Astrocyte of the hippocampus (primary cell): ENCODE results near the gene ZNF45.
"Not testable (repeated sequence)": the region's sequence is repeated elsewhere in the genome, so short reads cannot be mapped to it uniquely, and the experiment has no call there.

Source experiments
- DNase-seq: peaks from one replicate; pipeline ENCODE4 v3.0.0; 2011; ENCODE audit warnings: low read depth, low spot score

The ZNF45 gene

DNA sequence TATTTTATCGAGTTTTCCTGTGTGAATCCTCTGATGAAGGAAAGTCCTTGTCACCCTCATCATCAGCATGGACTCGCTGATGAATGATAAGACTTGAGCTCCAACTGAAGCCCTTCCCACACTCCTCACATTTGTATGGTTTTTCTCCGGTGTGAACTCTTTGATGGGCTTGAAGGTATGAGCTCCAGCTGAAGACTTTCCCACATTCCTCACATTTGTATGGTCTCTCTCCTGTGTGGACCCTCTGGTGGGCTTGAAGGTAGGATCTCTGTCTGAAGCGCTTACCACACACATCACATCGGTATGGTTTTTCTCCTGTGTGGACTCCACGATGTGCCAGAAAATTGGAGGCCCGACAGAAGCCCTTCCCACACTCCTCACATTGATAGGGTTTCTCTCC lies 21.7 kb downstream of the ZNF45 start:
- DNase-seq, result no peak

DNA sequence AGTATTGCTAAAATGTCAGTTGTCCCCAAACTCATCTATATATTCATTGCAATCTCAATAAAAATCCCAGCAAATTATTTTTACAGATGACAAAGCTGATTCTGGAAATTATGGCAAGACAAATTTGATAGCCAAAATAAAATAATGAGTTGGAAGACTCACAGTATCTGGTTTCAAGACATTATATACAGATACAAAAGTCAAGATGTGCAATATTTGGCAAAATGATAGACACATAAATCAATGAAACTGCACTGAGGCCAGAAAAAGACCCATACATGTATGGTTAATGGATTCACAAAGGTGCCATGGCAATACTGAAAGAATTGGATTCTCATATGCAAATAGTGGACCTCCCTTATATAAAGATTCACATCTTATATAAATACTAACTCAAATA lies 24.2 kb downstream of the ZNF45 start:
- DNase-seq, result no peak

DNA sequence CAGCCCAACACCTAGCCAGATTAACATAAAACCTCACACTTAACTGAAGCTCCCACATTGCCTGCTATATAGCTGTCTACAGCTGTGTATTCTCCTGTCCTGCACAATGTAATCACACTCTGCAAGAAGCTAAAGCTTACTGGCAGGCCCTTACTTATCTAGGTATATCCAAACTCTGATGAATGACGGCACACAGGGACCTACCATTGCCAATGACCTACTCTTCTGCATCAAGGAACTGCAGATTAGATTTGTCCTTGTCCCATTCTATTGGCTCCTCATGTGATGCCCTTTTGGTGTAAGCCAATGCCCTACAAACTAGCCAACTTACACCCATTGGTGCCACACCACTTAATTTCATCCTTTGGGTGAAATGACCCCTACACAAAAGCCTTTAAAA lies 26.4 kb downstream of the ZNF45 start:
- no peak for DNase-seq

DNA sequence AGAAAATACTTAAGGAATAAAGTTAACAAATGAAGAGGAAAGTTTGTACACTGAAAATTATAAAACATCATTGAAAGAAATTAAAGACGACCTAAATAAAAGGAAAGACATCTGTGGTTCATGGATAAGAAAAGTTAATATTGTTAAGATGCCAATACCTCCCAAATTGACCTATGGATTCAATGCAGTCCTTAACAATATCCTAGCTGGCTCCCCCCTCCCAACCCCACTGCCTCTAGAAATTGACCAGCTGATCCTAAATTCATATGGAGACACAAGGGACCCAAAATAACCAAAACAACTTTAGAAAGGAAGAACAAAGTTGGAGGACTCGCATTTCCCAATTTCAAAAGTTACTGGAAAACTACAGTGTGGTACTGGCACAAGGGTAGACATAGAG lies 28.3 kb downstream of the ZNF45 start:
- DNase-seq, result no peak

DNA sequence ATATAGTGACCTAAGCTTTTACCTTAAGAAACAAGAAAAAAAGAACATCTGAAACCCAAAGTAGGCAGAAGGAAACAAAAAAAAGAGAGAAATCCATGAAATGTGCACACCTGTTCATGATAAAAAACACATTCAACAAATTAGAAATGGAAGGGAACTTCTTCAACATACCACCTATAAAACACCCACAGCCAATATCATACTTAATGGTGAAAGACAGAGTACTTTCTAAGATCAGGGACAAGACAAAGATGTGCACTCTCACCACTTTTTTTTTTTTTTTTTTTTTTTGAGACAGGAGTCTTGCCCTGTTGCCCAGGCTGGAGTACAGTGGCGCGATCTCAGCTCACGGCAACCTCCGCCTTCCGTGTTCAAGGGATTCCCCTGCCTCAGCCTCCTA lies 29.2 kb downstream of the ZNF45 start:
- DNase-seq, result no peak

DNA sequence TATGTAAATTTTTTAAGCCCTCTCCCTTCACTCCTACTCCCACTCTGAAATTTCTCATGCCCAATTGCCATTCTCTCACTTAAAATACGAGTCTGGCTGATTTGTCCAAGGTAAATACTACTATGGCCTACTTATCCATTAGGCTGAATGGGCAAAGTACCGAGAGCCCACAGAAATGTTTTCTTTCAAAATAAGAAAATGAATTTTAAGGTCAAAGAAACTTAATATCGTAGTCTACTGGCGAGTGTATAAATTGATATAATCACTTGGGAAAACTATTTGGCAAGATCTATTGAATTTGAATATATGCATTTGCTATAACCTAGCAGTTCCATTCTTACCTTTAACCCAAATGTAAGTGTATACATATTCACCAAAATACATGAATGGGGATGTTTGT lies 32.7 kb downstream of the ZNF45 start:
- no peak for DNase-seq

DNA sequence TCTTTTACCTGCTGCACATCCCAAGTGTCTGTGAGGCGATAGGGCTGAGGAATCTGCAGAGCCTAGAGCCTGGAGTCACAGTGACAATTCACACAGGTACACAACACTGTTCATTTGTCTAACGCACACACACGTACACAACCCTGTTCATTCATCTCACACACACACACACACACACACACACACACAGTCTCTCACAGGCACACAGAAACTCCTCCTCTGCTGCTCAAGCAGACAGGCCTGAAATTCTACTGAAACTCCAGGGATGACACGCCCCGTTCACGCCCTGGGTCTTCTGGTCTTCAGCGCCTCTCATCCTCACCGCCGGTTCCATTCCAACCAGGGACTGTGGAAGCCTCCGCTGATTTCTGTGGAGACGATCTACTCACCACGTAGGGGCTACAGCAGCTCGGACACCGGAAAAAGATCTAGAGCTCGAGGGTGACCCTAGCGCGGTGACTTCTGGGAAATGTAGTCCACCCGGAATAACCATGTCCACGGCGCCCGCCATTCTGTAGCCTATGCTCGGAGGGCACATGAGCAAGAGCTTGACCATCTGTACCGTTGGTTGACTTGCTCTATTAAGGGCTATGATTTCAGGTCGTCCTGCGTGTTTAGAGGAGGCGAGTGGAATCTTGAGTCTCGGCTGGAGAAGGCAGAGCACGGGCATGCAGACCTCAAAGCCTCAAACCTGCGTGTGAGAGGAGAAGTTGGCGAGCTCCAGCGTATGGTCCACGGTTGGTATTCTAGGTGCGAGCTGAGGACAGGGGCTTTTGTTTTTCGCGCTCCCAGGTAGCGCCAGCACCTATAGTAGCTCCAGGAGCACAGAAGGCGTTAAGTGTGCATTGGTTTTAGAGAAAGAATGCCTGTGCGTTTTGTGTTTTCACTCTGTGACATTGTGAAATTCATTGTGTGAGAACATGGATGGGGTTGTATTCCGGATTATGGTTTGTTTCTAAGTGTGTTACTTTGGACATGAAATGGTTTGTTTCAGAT lies 33.4 kb downstream of the ZNF45 start:
- DNase-seq, result peak; percentile 93

DNA sequence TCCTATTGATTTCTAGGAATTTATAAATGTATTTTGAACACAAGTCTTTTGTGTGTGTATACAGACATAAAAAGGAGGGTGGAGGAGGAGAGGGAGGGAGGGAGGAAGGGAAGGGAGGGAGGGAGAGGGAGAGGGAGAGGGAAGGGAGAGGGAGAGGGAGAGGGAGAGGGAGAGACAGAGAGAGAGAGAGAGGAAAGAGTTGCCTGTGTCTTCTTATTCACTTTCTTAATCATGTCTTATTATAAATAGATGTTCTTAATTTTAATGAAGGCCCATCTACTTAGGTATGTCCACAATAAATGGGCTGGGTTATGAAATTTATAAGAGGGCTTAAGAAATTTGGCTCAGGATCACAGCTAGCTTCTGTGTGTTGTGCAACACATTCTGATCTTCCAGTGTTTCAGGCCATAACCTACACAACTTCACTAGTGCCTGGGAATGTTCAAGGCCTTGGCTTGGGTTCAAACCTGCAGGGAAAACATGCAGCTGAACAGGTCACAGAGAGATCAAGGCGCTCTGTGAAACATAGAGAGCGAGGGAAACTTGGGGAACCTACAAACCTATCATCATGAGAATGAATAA lies 39.3 kb downstream of the ZNF45 start:
- DNase-seq, result no peak

DNA sequence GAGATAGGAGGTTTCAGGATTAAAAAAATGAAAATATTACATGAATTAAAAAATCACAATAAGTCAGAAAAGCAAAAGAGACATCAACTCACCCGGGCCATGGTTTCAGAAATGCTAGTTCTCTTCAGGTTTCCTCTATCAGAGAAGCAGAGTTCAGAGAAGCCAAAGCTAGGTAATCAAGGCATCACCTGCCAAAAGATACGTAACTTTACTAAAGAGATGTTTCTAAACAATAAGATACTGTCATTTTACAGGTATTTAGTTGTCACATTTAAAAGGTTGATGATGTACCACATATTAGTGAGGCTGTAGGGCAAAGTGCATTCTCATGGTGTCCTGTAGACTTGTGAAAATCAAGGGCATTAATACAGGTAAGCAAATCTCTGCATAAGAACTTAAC lies 51.2 kb downstream of the ZNF45 start, which contains the start of gene ZNF404:
Gene ZNF404 (minus strand): TSS at position 101 of the 400 bp plus-strand sequence.
- no peak for DNase-seq

DNA sequence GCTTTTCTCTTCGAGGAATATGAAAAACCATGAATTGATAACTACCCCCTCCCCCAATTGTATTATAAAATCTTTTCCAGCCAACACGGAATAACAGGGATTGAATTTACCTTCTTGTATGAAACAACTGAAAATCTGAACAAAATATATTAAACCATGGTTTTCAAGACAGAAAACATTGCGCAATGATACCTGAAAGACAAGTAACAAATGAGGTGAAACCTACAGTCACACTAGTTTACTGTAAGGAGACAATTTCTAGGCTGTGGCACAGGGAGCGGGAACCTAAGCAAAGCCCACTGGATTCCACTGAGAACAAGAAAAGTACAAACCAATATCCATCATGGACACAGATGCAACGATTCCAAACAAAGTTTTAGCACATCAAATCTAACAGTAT lies 54.6 kb downstream of the ZNF45 start:
- no peak for DNase-seq

DNA sequence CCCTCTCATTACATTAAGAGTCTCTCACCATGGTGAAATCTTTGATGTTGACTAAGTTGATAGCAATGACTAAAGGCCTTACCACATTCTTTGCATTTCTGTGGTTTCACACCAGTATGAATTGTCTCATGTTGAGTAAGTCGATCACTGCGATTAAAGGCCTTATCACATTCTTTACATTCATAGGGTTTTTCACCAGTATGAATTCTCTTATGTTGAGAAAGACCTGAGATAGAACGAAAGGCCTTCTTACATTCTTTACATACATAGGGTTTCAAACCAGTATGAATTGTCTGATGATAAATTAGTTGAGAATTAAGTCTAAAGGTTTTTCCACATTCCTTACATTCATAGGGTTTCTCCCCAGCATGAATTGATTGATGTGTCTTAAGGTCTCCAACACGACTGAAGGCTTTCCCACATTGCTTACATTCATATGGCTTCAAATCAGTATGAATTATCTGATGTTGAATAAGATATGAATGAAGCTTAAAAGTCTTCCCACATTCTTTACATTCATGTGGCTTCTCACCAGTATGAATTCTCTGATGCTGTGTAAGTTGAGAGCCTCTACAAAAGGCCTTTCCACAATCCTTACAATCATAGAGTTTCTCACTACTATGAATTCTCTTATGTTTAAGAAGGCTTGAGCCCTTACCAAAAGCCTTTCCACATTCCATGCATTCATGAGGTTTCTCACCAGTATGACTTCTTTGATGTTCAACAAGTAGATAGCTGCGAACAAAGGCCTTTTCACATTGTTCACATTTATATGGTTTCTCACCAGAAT lies 62.3 kb downstream of the ZNF45 start:
- DNase-seq, result peak; percentile 5

DNA sequence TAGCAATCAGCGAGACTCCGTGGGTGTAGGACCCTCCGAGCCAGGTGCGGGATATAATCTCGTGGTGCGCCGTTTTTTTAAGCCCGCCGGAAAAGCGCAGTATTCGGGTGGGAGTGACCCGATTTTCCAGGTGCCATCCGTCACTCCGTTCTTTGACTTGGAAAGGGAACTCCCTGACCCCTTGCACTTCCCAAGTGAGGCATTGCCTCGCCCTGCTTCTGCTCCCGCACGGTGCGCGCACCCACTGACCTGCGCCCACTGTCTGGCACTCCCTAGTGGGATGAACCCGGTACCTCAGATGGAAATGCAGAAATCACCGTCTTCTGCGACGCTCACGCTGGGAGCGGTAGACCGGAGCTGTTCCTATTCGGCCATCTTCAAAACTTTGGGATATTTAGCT lies 68.2 kb downstream of the ZNF45 start:
- not testable (repeated sequence) for DNase-seq
